ENCODE measurements around the gene TMEM181.

The TMEM181 gene

DNA sequence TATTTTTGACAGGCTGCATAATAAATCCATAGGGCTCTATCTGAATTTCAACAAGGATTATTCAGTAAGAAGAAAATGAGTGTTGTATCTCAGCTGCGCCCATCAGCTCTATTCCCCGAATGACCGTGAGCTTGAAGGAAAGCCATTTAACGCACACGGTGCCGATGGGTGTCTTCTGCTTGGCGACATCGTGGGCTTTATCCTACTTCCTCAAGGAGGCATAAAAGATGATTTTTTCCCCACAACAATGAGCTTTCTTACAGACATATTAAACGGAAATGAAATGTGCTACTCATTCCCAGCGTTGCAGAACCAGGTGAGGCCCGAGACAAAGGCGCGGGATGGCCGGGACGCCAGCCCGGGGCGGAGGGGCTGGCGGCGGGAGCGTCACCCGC is 83.9 kb downstream of the TMEM181 start:
- TF ChIP-seq CTCF (IDR thresholded peaks at IDR 0.05; ENCODE audit: poor library complexity, severe bottlenecking) = no peak
- Histone ChIP-seq H3K4me3 (ENCODE audit: severe bottlenecking) (peak overlapping the region; percentile 76), H3K27me3 (ENCODE audit: insufficient read depth, poor library complexity, severe bottlenecking) (no peaks in the 10 kb centered on the region), H3K9me3 (ENCODE audit: severe bottlenecking) (no peaks in the 10 kb centered on the region), H3K36me3 (ENCODE audit: low read depth) (peaks cover 24% of the 10 kb centered on the region), H3K4me1 (ENCODE audit: insufficient read depth, poor library complexity, severe bottlenecking) (peaks cover 50% of the 10 kb centered on the region), H3K27ac (ENCODE audit: poor library complexity, severe bottlenecking) (peak overlapping the region; percentile 84)
- no peak for ATAC-seq (ENCODE audit: low read depth)
- DNase-seq (ENCODE audit: low spot score) = no peak

DNA sequence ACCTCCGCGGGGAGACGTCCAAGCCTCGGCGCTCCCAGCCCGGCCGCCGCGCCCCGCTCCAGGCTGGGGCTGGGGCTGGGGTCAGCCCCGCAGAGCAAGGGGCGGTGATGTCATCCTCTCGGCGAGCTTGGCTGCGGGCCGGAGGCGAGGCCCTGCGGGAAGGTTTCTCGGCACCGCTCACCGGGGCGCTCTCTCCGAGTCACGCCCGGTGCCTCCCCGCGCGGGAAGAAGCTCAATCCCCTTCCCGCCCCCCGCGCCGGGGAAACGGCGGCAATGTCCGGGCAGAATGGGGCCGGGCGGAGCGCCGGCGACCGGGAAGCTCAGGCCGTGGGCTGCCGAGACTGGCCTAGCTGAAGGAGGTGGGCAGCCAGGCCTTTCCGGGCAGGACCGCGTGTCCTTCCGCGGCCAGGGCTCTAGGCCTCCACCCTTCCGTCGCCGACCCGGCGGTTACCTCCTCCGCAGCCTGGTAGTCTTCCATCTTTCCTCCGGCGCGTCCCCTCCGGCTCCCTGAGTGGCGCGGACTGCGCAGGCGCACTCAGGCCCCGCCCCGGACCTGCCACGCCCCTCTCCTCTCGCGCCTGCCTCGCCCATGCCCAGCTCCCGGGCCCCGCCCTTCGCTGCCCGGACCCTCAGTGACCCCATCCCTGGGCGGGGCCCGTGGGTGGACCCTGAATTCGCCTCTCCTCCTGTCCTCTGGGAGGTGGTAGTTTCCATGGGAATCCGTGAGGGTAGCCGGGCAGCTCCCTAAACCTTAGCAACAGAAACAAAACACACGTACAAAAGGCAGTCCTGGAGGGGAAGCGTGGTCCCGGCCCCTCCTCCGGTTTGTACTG is 84.6 kb downstream of the TMEM181 start, which contains the start of gene DYNLT1:
TSS of gene DYNLT1 (minus strand) at position 513 of the 833 bp plus-strand sequence. CDS start at position 478, 35 bp downstream.
- TF ChIP-seq CTCF (IDR thresholded peaks at IDR 0.05; ENCODE audit: poor library complexity, severe bottlenecking) = no peak
- DNase-seq (ENCODE audit: low spot score) (peak; percentile 90), ATAC-seq (ENCODE audit: low read depth) (peak; percentile 55)
- peaks cover 24% of the 10 kb centered on the region for H3K36me3 ChIP-seq (ENCODE audit: low read depth)
- peak within 1 kb of the TSS; percentile 84 for H3K27ac ChIP-seq (ENCODE audit: poor library complexity, severe bottlenecking)
- H3K27me3 ChIP-seq (ENCODE audit: insufficient read depth, poor library complexity, severe bottlenecking) = no peaks in the 10 kb centered on the region
- peaks cover 53% of the 10 kb centered on the region for H3K4me1 ChIP-seq (ENCODE audit: insufficient read depth, poor library complexity, severe bottlenecking)
- no peaks in the 10 kb centered on the region for H3K9me3 ChIP-seq (ENCODE audit: severe bottlenecking)
- H3K4me3 ChIP-seq (ENCODE audit: severe bottlenecking) = peak within 1 kb of the TSS; percentile 76

- no peak for DNase-seq (ENCODE audit: low spot score)
- Histone ChIP-seq H3K36me3 (ENCODE audit: low read depth) (peaks cover 15% of the 10 kb centered on the region), H3K27ac (ENCODE audit: poor library complexity, severe bottlenecking) (peak overlapping the region; percentile 84), H3K27me3 (ENCODE audit: insufficient read depth, poor library complexity, severe bottlenecking) (no peaks in the 10 kb centered on the region), H3K9me3 (ENCODE audit: severe bottlenecking) (no peaks in the 10 kb centered on the region), H3K4me1 (ENCODE audit: insufficient read depth, poor library complexity, severe bottlenecking) (peaks cover 53% of the 10 kb centered on the region), H3K4me3 (ENCODE audit: severe bottlenecking) (peak overlapping the region; percentile 76)
- no peak for ATAC-seq (ENCODE audit: low read depth)
- TF ChIP-seq CTCF (IDR thresholded peaks at IDR 0.05; ENCODE audit: poor library complexity, severe bottlenecking) = no peak
These were observed 85.5 kb downstream of the TMEM181 start for GRCh38 chr6:158645064-158646022.

GRCh38 chr6:158646023-158646910 is 86.4 kb downstream of the TMEM181 start:
- no peak overlapping the region for H3K4me3 ChIP-seq (ENCODE audit: severe bottlenecking)
- H3K36me3 ChIP-seq (ENCODE audit: low read depth) = peaks cover 6% of the 10 kb centered on the region
- peak overlapping the region; percentile 84 for H3K27ac ChIP-seq (ENCODE audit: poor library complexity, severe bottlenecking)
- ATAC-seq (ENCODE audit: low read depth) (peak; percentile 45), DNase-seq (ENCODE audit: low spot score) (no peak)
- H3K4me1 ChIP-seq (ENCODE audit: insufficient read depth, poor library complexity, severe bottlenecking) = peaks cover 53% of the 10 kb centered on the region
- no peaks in the 10 kb centered on the region for H3K27me3 ChIP-seq (ENCODE audit: insufficient read depth, poor library complexity, severe bottlenecking)
- no peaks in the 10 kb centered on the region for H3K9me3 ChIP-seq (ENCODE audit: severe bottlenecking)
- no peak for TF ChIP-seq CTCF (IDR thresholded peaks at IDR 0.05; ENCODE audit: poor library complexity, severe bottlenecking)
